Measurements from ENCODE around the gene CCDC3.
"Not testable (repeated sequence)": the region's sequence is repeated elsewhere in the genome, so short reads cannot be mapped to it uniquely, and the experiment has no call there.

Gene CCDC3

GRCh38 chr10:12896251-12896650, 105.3 kb downstream of the CCDC3 start:
- DNase-seq (ENCODE audit: low read depth in 1 of 2, low spot score in 1 of 2) = no peak

GRCh38 chr10:12892924-12893323, 108.6 kb downstream of the CCDC3 start:
- no peak for DNase-seq (ENCODE audit: low read depth in 1 of 2, low spot score in 1 of 2)

- no peak for DNase-seq (ENCODE audit: low read depth in 1 of 2, low spot score in 1 of 2)
These were observed 110.6 kb downstream of the CCDC3 start for GRCh38 chr10:12890958-12891357.

DNA sequence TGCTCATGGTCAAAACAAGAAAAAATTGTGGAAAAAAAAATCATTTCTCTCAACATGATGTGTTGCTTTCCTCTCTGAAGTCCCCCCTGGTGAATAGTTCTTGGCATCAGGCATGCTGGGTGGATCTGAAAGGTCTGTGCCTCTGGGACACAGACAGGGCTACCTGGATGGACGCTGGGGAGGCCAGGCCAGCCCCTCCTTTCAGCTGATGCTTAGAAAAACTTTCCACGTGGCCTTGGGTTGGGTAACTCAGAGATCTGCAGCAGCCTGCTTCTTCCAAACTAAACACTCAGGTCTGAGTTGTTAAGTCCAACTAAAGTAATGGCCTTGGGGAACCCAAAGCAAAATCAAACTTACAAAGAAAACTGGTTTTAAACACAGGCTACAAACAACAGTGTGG, 113.0 kb downstream of the CCDC3 start:
- DNase-seq (ENCODE audit: low read depth in 1 of 2, low spot score in 1 of 2) = no peak

DNA sequence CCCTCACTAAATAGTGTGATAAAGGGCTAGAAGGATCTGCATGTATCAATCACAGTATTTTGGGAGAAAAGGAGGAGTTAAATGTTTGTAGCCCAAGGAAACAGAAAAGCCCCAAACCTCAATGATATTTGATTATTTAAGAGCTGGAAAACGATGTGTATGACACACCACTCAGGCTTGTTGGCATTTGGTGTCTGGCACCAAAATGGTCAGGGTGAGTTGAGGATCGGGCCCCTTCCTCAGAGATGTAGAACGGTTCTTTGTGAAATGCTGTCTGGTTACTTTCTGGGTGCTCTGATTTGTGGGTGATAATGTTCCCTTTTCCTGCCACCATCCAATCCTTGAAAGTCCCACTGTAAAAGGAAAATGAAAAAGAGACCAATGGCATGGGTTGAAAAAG, 113.7 kb downstream of the CCDC3 start:
- DNase-seq (ENCODE audit: low read depth in 1 of 2, low spot score in 1 of 2) = no peak

DNA sequence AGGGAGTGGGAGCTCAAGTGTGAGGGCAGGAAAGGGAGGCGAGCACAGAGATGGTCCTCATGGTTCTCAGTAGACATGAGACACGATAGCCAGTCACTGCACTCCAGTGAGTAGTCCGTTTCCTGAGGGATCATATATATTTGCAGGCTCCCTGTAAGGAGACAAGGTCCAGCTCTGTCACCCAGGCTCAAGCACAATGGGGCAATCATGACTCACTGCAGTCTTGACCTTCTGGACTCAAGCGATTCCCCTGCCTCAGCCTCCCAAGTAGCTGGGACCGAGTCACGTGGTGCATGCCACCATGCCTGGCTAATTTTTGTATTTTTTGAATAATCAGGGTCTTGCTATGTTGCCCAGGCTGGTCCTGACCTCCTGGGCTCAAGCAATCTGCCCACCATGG, 116.7 kb downstream of the CCDC3 start:
- no peak for DNase-seq (ENCODE audit: low read depth in 1 of 2, low spot score in 1 of 2)

DNA sequence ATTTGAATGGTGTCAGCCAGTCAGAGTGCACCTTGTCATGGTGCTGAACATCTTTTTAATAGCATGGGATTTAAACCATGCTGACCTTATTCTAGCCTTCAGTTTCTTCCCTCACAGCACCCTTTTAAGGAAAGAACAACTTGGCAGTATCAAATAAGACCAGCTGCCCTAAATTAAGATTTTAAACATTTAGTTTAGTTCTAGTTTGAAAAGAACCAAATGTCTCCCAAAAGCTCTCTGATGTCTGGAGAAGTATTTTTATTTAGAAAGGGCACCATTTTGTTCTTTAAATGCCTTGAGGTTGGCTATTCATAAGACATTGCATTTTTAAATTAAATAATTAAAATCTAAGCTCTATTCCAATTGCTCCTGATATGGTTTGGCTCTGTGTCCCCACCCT, 121.1 kb downstream of the CCDC3 start:
- no peak for DNase-seq (ENCODE audit: low read depth in 1 of 2, low spot score in 1 of 2)

DNA sequence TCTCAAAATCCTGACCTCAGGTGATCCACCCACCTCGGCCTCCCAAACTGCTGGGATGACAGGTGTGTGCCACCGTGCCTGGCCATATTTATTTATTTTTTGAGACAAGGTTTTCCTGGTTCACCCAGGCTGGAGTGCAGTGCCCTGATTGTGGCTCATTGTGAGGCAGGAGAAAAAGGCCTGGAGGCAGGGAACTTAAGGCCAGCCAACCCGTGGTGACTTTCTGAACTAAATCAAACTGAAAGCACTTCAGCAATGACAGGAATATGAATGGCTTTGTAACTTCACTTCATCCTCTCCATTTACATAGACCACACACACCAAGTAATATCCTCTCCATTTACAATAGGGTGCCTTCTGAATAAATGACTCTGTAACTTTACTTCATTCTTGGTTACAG, 124.4 kb downstream of the CCDC3 start:
- no peak for DNase-seq (ENCODE audit: low read depth in 1 of 2, low spot score in 1 of 2)

DNA sequence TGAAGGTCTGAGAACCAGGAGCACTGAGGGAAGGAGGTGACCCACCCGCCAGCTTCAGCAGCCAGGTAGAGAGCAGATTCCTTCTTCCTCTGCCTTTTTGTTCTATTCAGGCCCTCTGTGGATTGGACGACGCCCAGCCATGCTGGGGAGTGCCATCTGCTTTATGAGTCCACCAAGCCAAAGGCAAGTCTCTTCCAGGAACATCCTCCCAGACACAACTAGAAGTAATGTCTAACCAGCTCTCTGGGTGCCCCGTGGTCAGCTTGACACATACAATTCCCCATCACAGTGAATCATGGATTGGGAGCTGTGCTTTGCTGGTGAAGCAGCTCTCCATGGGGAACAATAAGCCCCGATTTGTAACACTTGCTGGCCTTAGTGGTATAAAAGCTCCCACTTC, 125.2 kb downstream of the CCDC3 start:
- DNase-seq (ENCODE audit: low read depth in 1 of 2, low spot score in 1 of 2) = no peak

- DNase-seq (ENCODE audit: low read depth in 1 of 2, low spot score in 1 of 2) = no peak
These were observed 126.4 kb downstream of the CCDC3 start for GRCh38 chr10:12875100-12875499.

GRCh38 chr10:12874501-12874900, 127.0 kb downstream of the CCDC3 start:
- DNase-seq (ENCODE audit: low read depth in 1 of 2, low spot score in 1 of 2) = no peak

DNA sequence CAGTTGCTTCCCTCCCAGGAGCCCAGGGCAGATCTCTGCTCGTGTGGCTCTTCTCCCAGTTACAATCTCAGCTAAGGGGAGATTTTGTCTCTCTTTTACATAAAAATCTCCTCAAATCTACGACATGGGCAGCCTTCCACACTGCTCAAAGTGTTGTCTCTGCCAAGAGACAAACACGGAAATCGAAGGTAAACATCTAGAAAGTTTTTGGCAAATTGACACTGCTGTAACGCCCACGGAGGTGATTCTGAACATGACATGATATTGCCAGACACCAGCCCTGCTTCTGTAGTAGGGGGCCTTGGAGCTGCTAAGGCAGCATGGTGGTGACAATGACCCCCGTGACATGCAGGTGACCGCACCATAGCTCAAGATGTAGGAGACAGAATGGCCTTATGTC, 128.3 kb downstream of the CCDC3 start:
- no peak for DNase-seq (ENCODE audit: low read depth in 1 of 2, low spot score in 1 of 2)

DNA sequence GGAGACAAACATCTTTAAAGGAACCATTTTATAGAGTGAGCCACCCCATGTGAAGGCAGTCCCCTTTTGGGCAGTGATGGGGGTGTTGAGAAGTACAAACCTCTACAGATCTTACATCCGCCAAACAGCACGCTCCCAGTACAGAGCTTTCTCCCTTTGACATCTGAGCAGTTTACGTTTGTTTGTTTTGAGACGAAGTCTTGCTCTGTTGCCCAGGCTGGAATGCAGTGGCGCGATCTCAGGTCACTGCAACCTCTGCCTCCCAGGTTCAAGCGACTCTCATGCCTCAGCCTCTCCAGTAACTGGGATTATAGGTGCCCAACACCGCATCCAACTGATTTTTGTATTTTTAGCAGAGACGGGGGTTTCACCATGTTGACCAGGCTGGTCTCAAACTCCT, 128.9 kb downstream of the CCDC3 start:
- DNase-seq (ENCODE audit: low read depth in 1 of 2, low spot score in 1 of 2) = no peak

DNA sequence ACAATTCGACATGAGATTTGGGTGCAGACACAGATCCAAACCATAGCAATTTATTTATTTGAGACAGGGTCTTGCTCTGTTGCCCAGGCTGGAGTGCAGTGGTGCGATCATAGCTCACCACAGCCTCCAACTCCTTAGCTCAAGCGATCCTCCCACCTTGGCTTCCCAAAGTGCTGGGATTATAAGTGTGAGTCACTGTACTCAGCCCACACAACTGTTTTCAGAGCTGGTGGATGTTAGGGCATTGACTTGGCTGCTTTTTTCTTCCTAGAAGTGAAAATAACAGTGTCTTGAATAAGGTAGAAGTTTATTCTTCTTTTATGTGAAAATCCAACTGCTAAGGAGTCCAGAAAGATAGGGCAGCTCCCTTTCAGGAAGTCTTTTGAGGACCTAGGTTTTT, 132.1 kb downstream of the CCDC3 start:
- no peak for DNase-seq (ENCODE audit: low read depth in 1 of 2, low spot score in 1 of 2)

DNA sequence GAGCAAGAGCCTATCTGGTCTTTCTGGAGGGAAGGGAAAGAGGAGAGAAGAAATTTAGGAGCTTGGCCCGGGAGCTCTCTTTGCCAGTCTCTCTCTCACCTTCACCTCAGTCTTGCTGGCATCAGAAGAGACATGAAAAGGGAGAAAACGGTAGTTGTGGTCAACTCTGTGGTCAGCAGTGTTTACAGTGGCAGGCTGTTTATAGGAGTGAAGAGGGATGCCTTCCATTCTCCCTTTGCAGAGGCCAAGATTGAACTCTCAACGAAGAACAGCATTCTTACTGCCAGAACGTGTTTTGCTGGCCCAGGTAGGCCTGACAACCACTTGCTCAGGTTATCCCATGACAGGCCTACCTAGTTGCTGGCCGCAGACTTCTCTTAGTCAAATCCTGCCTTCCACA, 133.3 kb downstream of the CCDC3 start:
- DNase-seq (ENCODE audit: low read depth in 1 of 2, low spot score in 1 of 2) = no peak

- DNase-seq (ENCODE audit: low read depth in 1 of 2, low spot score in 1 of 2) = not testable (repeated sequence)
These were observed 136.0 kb downstream of the CCDC3 start for GRCh38 chr10:12865515-12865914.

DNA sequence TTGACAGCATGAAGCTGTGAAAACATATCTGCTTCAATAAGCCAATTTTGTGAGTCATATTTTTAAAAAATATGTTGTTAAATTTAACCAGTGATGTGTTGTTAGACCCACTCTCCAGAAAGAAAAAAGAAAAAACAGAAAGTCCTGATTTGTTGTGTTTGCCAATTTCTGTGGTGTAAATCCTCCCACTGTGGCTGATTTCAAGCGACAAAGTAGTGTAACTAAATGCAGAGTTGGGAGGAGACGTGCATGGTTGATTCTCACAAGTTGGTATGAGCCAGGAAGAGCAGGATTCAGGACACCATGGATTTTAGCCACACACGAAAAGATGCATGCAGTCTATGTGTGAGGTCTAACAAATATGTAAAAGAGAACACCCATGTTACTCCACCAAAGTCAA, 139.1 kb downstream of the CCDC3 start:
- no peak for DNase-seq (ENCODE audit: low read depth in 1 of 2, low spot score in 1 of 2)

- no peak for DNase-seq (ENCODE audit: low read depth in 1 of 2, low spot score in 1 of 2)
These were observed 146.5 kb downstream of the CCDC3 start for GRCh38 chr10:12854988-12855387.

- no peak for DNase-seq (ENCODE audit: low read depth in 1 of 2, low spot score in 1 of 2)
These were observed 148.8 kb downstream of the CCDC3 start for GRCh38 chr10:12852687-12853086.

- DNase-seq (ENCODE audit: low read depth in 1 of 2, low spot score in 1 of 2) = no peak
These were observed 152.0 kb downstream of the CCDC3 start for GRCh38 chr10:12849319-12850181.

- no peak for DNase-seq (ENCODE audit: low read depth in 1 of 2, low spot score in 1 of 2)
These were observed 152.9 kb downstream of the CCDC3 start for GRCh38 chr10:12848439-12849173.

DNA sequence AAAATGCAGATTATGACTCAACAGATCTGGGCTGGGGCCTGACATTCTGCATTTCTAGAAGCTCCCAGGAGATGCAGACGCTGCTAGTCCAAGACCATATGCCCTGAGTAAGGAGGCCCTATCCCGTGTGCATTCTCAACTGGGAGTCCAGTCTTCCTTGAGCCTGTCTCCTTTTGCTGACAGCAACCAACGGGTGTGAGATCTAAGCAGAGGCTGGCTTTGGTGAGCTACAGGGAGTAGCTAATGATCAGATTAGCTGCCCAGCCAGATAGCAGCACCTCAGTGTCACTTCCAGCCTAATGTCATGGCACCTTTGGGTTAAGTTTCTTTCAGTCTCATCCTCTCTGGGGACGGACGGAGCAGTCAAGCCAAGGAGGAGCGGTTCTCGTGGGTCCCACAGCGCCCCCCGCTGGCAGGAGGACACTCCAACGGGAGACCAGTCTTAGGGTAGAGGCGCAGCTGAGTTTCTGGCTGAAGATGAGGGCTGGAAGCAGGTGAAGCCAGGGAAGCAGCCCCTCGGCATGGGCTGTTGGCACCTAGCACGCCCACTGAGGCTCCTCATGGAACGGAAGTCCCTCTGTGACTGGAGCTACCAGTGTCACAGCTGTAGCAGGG, 154.0 kb downstream of the CCDC3 start:
- DNase-seq (ENCODE audit: low read depth in 1 of 2, low spot score in 1 of 2) = no peak

Data from activated CD4-positive, alpha-beta T cell treated with anti-CD3 and anti-CD28 coated beads, Interleukin-2, amount 50 U/mL, for 24 hours (primary cell).